Measurements from ENCODE around the gene GATAD2A.

GATAD2A gene

DNA sequence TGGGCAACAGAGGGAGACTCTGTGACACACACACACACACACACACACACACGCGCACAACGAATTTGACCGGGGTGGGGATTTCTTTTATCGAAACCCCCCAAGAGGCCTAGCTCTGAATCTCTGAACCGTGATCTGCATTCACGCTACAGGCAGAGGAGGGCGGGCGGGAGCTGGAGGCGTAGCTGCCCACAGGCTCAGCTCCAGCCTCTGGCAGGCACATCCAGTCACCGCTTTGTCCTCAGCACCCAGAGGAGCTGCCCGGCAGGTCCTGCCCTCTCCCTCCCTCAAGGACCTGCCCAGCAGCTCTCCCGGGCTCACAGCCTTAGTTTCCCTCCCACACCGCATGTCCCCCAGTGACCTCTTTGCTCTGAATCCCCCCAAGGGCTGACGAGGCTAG is 152.6 kb downstream of the GATAD2A start:
- Histone ChIP-seq H4K20me1 (ENCODE audit: insufficient read depth, low read length) (no peaks in the 10 kb centered on the region), H3K4me3 (ENCODE audit: low read depth in 1 of 2, low read length in 2 of 2) (no peak overlapping the region), H3K36me3 (ENCODE audit: insufficient read depth, low read length) (peaks cover 2% of the 10 kb centered on the region; the same call in 1 of the 2 replicates), H3K9me3 (ENCODE audit: insufficient read depth, low read length, severe bottlenecking) (no peaks in the 10 kb centered on the region), H3K27ac (ENCODE audit: low read length) (no peak overlapping the region), H3K4me1 (ENCODE audit: insufficient read depth, low read length) (no peaks in the 10 kb centered on the region), H3K27me3 (ENCODE audit: insufficient read depth, low read length, poor library complexity) (no peaks in the 10 kb centered on the region), H3K4me2 (ENCODE audit: insufficient read depth, low read length) (no peak overlapping the region), H3K9ac (ENCODE audit: low read depth, low read length) (no peak overlapping the region), H3K79me2 (ENCODE audit: insufficient read depth, low read length) (no peaks in the 10 kb centered on the region), H2AFZ (ENCODE audit: low read depth, low read length) (no peak overlapping the region)
- DNase-seq (no peak), ATAC-seq (ENCODE audit: insufficient read depth, low read depth) (no peak)
- TF ChIP-seq, protein P1, sequence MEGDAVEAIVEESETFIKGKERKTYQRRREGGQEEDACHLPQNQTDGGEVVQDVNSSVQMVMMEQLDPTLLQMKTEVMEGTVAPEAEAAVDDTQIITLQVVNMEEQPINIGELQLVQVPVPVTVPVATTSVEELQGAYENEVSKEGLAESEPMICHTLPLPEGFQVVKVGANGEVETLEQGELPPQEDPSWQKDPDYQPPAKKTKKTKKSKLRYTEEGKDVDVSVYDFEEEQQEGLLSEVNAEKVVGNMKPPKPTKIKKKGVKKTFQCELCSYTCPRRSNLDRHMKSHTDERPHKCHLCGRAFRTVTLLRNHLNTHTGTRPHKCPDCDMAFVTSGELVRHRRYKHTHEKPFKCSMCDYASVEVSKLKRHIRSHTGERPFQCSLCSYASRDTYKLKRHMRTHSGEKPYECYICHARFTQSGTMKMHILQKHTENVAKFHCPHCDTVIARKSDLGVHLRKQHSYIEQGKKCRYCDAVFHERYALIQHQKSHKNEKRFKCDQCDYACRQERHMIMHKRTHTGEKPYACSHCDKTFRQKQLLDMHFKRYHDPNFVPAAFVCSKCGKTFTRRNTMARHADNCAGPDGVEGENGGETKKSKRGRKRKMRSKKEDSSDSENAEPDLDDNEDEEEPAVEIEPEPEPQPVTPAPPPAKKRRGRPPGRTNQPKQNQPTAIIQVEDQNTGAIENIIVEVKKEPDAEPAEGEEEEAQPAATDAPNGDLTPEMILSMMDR (IDR thresholded peaks at IDR 0.05; ENCODE audit: borderline replicate concordance, extremely low read depth, low read length, poor library complexity, severe bottlenecking), result no peak
- no peak for TF ChIP-seq EZH2 (IDR thresholded peaks at IDR 0.05; ENCODE audit: borderline replicate concordance, low read depth, low read length, severe bottlenecking)

Data from DND-41 (cell line).